Ovary (tissue), 9 donors: ENCODE measurements around the gene NBEA. TPM values are rescaled to one million over a fixed set of nuclear protein-coding genes. Genes with fewer than 3 reads are reported as not detected.

Experiments
- DNase-seq, 5 donors: peaks; one replicate each; pipeline ENCODE4 v3.0.0-alpha.2; 2019 to 2020
- H3K27ac ChIP-seq, 2 donors: fragments of 200-600 bp; one replicate each; pipeline versions ENCODE4 v1.5.1 to v1.8.0; 2019 to 2022
- H3K27me3 ChIP-seq: fragments of 200-600 bp; one replicate; pipeline ENCODE4 v1.8.0; 2022
- H3K36me3 ChIP-seq: fragments of 200-600 bp; sonication (generic); one replicate; pipeline ENCODE4 v1.5.1; 2019
- H3K4me1 ChIP-seq: one replicate; pipeline ENCODE4 v1.8.1; 2013; ENCODE audit warnings: mild to moderate bottlenecking, moderate library complexity; ENCODE audit not compliant: insufficient read depth
- H3K4me3 ChIP-seq: fragments of 200-600 bp; sonication (generic); one replicate; pipeline ENCODE4 v1.5.1; 2017
- H3K9me3 ChIP-seq, 2 donors: fragments of 200-600 bp in 1 of 2; sonication (generic) in 1 of 2; one replicate each; pipeline versions ENCODE4 v1.5.1 to v1.8.1; 2013 to 2019; ENCODE audit warnings: mild to moderate bottlenecking in 1 of 2, moderate library complexity in 1 of 2
- EP300 ChIP-seq: sonication (generic); formaldehyde crosslinking; IDR thresholded peaks from one replicate; pipeline ENCODE4 v1.6.1; 2017; ENCODE audit warnings: antibody characterized with exemption
- POLR2A ChIP-seq: fragments of 450-650 bp; IDR thresholded peaks from one replicate; pipeline ENCODE4 v1.6.1; 2017; ENCODE audit warnings: antibody characterized with exemption, mild to moderate bottlenecking, moderate library complexity
- WGBS, 3 donors: extraction: QIAGEN DNeasy Blood & Tissue Kit in 1 of 3; methylation state at CpG; one replicate each; pipeline versions ENCODE4 v1.1.5 to v1.1.7; 2013 to 2017; 5-methylcytosine and 5-hydroxymethylcytosine counted together
- intact Hi-C, 4 donors: fragments of 100-400 bp; cut with DNase I; formaldehyde crosslinking; loops; one replicate each; pipeline versions ENCODE4 v1.11.0 to v1.15.1; 2022 to 2023
- polyA plus RNA-seq, 2 donors: library from polyadenylated mRNA; stranded (reverse); fragments of 200-250 nt in 1 of 2; fragments of 350-450 nt in 1 of 2; fragmentation: Illumina TruSeq in 1 of 2; extraction: RNeasy Lipid Tissue Mini Kit (QIAGEN cat#74804) in 1 of 2; gene quantifications; one replicate each; pipeline ENCODE4 v1.2.3, GENCODE V29; 2013 to 2014
- total RNA-seq, 7 donors: library from RNA; depleted of rRNA in 2 of 7; stranded (reverse); fragments of >200 nt in 2 of 7; fragmentation: NEBNext Ultra II Directional in 3 of 7; extraction: Animal tissue kit (Norgen Biotek cat#: 25700) in 3 of 7; gene quantifications; one replicate each; pipeline versions ENCODE4 v1.1.0 to v1.2.4, GENCODE V29; 2016 to 2023
- TF ChIP-seq, protein P1 (sequence below), 3 donors: fragments of 450-650 bp in 2 of 3; fragments of 200-600 bp in 1 of 3; IDR thresholded peaks; one replicate each; pipeline versions ENCODE4 v1.5.1 to v1.8.0; 2016 to 2022; ENCODE audit warnings: antibody characterized with exemption in 3 of 3, mild to moderate bottlenecking in 1 of 3
- donor health status: DM: no; HTN: no; CAD: no; lungs with moderate emphysema.
- donor health status: DM: no; HTN: no; CAD: no.
- donor health status: Bipolar disorder and iron deficiency.
- donor health status: DM: yes; HTN: yes; CAD: no.
- donor health status: DM: no; HTN: no; CAD: no.
- donor health status: DM: yes; HTN: yes; CAD: no.

NBEA gene
- total and polyA plus RNA-seq, 9 donors = 5.8 to 18.9 (median 16.0) TPM

DNA sequence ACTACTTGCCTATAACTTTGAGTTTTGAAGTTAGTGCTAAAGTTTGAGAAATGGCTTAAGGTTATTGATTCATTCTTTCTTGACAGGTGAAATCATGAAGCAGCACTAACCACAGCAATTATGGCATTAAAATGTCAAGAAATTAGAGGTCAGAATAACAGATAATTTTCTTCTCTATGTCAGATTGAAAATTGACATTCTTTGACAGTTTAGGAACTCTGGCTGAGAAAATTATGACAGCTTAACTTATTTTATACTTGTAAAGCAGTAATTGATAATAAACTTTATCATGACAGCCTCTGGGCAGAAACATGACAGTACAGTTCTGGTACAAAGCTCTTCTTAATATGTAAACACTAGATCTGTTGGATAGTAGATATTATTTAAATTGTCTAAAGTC lies 689.6 kb downstream of the NBEA start:
- Histone ChIP-seq H3K4me3 (no peak overlapping the region), H3K27me3 (no peaks in the 10 kb centered on the region), H3K4me1 (no peaks in the 10 kb centered on the region), H3K27ac (no peak overlapping the region), H3K9me3 (no peaks in the 10 kb centered on the region), H3K36me3 (no peaks in the 10 kb centered on the region)
- no peak for DNase-seq
- TF ChIP-seq, protein P1, sequence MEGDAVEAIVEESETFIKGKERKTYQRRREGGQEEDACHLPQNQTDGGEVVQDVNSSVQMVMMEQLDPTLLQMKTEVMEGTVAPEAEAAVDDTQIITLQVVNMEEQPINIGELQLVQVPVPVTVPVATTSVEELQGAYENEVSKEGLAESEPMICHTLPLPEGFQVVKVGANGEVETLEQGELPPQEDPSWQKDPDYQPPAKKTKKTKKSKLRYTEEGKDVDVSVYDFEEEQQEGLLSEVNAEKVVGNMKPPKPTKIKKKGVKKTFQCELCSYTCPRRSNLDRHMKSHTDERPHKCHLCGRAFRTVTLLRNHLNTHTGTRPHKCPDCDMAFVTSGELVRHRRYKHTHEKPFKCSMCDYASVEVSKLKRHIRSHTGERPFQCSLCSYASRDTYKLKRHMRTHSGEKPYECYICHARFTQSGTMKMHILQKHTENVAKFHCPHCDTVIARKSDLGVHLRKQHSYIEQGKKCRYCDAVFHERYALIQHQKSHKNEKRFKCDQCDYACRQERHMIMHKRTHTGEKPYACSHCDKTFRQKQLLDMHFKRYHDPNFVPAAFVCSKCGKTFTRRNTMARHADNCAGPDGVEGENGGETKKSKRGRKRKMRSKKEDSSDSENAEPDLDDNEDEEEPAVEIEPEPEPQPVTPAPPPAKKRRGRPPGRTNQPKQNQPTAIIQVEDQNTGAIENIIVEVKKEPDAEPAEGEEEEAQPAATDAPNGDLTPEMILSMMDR (IDR thresholded peaks at IDR 0.05) = no peak
- TF ChIP-seq POLR2A = no peak
- no peak for TF ChIP-seq EP300
- intact Hi-C loops = loop anchor here in 1 of 4 donors (10.0 kb wide), 1 partner anchor 333 kb away; no protein-coding TSS in a partner anchor

DNA sequence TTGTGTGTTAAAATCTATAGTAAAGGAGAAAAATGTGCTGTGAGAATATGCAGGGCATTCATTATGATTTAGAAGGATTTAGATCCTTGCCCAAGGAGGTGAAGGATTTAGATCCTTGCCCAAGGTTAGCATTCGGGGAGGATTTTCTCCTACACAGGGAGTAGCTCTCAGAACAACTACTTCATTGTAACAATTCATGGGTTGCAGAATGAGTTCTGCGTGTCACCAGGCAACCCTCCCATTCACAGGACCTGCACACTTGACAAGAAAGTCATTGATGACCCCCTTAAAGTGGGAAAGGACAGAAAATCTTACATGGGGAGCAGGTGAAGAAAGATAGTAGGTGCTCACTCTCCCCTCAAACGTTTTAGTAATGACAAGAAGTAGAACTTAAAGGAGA lies 701.6 kb downstream of the NBEA start:
- no peaks in the 10 kb centered on the region for H3K9me3 ChIP-seq
- peaks cover 2% of the 10 kb centered on the region for H3K4me1 ChIP-seq
- H3K4me3 ChIP-seq = no peak overlapping the region
- no peaks in the 10 kb centered on the region for H3K36me3 ChIP-seq
- TF ChIP-seq, protein P1 (IDR thresholded peaks at IDR 0.05) = no peak
- TF ChIP-seq EP300 (no peak), POLR2A (no peak)
- no peaks in the 10 kb centered on the region for H3K27me3 ChIP-seq
- H3K27ac ChIP-seq = no peak overlapping the region
- 54 to 61% (median 60%) methylated on average over 3 of the region's 3 CpGs for WGBS, 3 donors
- intact Hi-C loops = no loop called here
- DNase-seq = no peak

DNA sequence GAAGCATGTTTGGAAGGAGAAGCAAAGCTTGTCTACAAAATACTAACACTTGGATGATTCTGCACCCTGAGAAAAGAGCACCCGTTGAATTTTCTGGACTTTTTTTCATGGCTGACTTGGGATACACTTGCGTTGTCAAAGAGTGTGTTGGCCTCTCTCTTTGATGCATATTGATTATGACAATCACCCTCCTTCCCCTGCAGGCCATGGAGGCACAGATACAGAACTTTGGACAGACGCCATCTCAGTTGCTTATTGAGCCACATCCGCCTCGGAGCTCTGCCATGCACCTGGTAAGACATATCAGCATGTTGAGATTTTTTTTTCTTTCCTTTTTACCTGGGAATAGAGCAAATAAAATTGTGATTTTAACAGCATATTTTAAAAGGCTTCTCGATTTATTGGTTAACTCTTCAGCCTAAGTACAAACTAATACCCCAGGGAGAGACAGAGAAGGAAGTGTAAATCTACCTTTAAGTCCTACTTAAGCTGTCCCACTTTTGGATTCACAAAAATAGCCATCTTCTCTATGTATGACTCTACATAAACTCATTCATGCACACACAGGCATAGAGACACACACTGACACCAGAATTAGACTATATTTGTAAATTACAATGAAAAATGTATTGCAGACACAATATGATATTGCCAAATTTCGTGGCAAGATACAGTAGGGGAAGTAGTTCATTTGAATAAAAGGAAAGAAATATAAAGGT lies 704.1 kb downstream of the NBEA start:
- no peaks in the 10 kb centered on the region for H3K27me3 ChIP-seq
- DNase-seq = no peak
- H3K4me3 ChIP-seq = no peak overlapping the region
- no peak overlapping the region for H3K27ac ChIP-seq
- H3K9me3 ChIP-seq = no peaks in the 10 kb centered on the region
- 93 to 96% (median 94%) methylated on average over 7 of the region's 7 CpGs for WGBS, 3 donors
- intact Hi-C loops = no loop called here
- no peak for TF ChIP-seq EP300
- no peak for TF ChIP-seq POLR2A
- TF ChIP-seq, protein P1 (IDR thresholded peaks at IDR 0.05) = no peak
- H3K4me1 ChIP-seq = peaks cover 5% of the 10 kb centered on the region
- no peaks in the 10 kb centered on the region for H3K36me3 ChIP-seq

- no peak for DNase-seq
- H3K4me1 ChIP-seq = peaks cover 5% of the 10 kb centered on the region
- no peaks in the 10 kb centered on the region for H3K36me3 ChIP-seq
- TF ChIP-seq, protein P1 (IDR thresholded peaks at IDR 0.05) = no peak
- TF ChIP-seq EP300 (no peak), POLR2A (no peak)
- H3K27me3 ChIP-seq = no peaks in the 10 kb centered on the region
- intact Hi-C loops = no loop called here
- H3K27ac ChIP-seq = no peak overlapping the region
- no peaks in the 10 kb centered on the region for H3K9me3 ChIP-seq
- 3 to 15% (median 13%) methylated on average over 4 of the region's 4 CpGs for WGBS, 3 donors
- no peak overlapping the region for H3K4me3 ChIP-seq
Observed at GRCh38 chr13:35648201-35648600, 706.1 kb downstream of the NBEA start.
